Vagina (tissue), 2 donors: ENCODE results near the gene TOMT.
A peak's percentile ranks its signal among the peaks of the same experiment; 100 is the strongest.

Experiments
- POLR2A ChIP-seq, 2 donors: fragments of 450-650 bp; IDR thresholded peaks; one replicate each; pipeline ENCODE4 v1.6.1; 2017; ENCODE audit warnings: antibody characterized with exemption in 2 of 2, mild to moderate bottlenecking in 2 of 2, moderate library complexity in 2 of 2
- POLR2AphosphoS5 ChIP-seq, 2 donors: sonication (generic); formaldehyde crosslinking; IDR thresholded peaks; one replicate each; pipeline ENCODE4 v1.9.0; 2017; ENCODE audit warnings: antibody characterized with exemption in 2 of 2, mild to moderate bottlenecking in 2 of 2, low read depth in 1 of 2; ENCODE audit not compliant: insufficient read depth in 1 of 2
- TF ChIP-seq, protein P1 (sequence below), 3 experiments: fragments of 450-650 bp in 2 of 3; fragments of 200-600 bp in 1 of 3; sonication (generic) in 1 of 3; IDR thresholded peaks; one replicate each; pipeline ENCODE4 v1.5.1; 2017 to 2019; ENCODE audit warnings: antibody characterized with exemption in 3 of 3, mild to moderate bottlenecking in 2 of 3, moderate library complexity in 2 of 3

DNA sequence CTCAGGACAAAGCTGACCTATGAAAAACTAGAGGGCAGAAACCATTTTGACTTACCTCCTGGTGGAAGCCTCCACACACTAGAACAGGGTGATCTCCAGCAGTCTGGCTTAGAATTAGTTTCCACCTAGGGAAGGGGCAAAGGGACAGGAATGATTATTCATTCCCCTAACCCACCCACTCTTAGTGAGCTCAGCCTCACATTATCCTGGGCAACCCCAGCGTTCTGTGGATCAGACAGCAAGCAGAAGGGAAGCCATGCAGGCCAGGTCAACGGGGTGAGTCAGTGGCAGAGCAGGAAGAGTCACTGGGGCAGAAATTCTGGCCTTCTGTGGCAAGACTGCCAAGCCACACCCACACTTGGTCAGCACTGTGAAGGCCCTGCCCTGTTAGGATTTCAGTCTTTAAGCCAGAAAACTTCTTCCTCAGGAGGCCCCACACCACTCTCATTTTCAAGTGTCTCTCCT is 35.9 kb upstream of the TOMT start:
- TF ChIP-seq, protein P1, sequence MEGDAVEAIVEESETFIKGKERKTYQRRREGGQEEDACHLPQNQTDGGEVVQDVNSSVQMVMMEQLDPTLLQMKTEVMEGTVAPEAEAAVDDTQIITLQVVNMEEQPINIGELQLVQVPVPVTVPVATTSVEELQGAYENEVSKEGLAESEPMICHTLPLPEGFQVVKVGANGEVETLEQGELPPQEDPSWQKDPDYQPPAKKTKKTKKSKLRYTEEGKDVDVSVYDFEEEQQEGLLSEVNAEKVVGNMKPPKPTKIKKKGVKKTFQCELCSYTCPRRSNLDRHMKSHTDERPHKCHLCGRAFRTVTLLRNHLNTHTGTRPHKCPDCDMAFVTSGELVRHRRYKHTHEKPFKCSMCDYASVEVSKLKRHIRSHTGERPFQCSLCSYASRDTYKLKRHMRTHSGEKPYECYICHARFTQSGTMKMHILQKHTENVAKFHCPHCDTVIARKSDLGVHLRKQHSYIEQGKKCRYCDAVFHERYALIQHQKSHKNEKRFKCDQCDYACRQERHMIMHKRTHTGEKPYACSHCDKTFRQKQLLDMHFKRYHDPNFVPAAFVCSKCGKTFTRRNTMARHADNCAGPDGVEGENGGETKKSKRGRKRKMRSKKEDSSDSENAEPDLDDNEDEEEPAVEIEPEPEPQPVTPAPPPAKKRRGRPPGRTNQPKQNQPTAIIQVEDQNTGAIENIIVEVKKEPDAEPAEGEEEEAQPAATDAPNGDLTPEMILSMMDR (IDR thresholded peaks at IDR 0.05), result no peak
- TF ChIP-seq POLR2A (IDR thresholded peaks at IDR 0.05) (no peak), POLR2AphosphoS5 (IDR thresholded peaks at IDR 0.05; ENCODE audit: insufficient read depth in 1 of 2, low read depth in 1 of 2) (peak; percentile 50 to 67)
